H9 (cell line): ENCODE data around the gene NCKAP5. TPM values are rescaled to one million over a fixed set of nuclear protein-coding genes. Genes with fewer than 3 reads are reported as not detected.

Source experiments
- DNase-seq: peaks from one replicate; pipeline ENCODE4 v3.0.0-alpha.2; 2017
- H2AFZ ChIP-seq: one replicate; pipeline ENCODE4 v1.6.1; 2013; ENCODE audit warnings: mild to moderate bottlenecking, low read length, control low read depth, moderate library complexity
- H2AK5ac ChIP-seq: 2 replicates; pipeline ENCODE4 v1.6.1; 2013; ENCODE audit warnings: low read length, control low read depth, mixed read lengths; ENCODE audit not compliant: insufficient read length
- H2BK120ac ChIP-seq: one replicate; pipeline ENCODE4 v1.6.1; 2013; ENCODE audit warnings: low read depth, mild to moderate bottlenecking, low read length, control low read depth, inconsistent platforms; ENCODE audit not compliant: poor library complexity, severe bottlenecking
- H2BK12ac ChIP-seq: 2 replicates; pipeline ENCODE4 v1.6.1; 2013; ENCODE audit warnings: low read length, control low read depth, mixed read lengths, low read depth; ENCODE audit not compliant: insufficient read length
- H2BK15ac ChIP-seq: 2 replicates; pipeline ENCODE4 v1.6.1; 2013; ENCODE audit warnings: low read depth, low read length, control low read depth
- H2BK20ac ChIP-seq: one replicate; pipeline ENCODE4 v1.6.1; 2013; ENCODE audit warnings: low read depth, mild to moderate bottlenecking, low read length, control low read depth, inconsistent platforms; ENCODE audit not compliant: poor library complexity, severe bottlenecking
- H2BK5ac ChIP-seq: 2 replicates; pipeline ENCODE4 v1.6.1; 2013; ENCODE audit warnings: low read length, control low read depth, mixed read lengths; ENCODE audit not compliant: insufficient read length
- H3K14ac ChIP-seq: 2 replicates; pipeline ENCODE4 v1.6.1; 2013; ENCODE audit warnings: low read length, control low read depth; ENCODE audit not compliant: insufficient read depth
- H3K18ac ChIP-seq: 2 replicates; pipeline ENCODE4 v1.6.1; 2013; ENCODE audit warnings: low read depth, mild to moderate bottlenecking, mixed read lengths, low read length, control low read depth; ENCODE audit not compliant: insufficient read length
- H3K23ac ChIP-seq: 2 replicates; pipeline ENCODE4 v1.6.1; 2013; ENCODE audit warnings: low read length, control low read depth, mixed read lengths, low read depth; ENCODE audit not compliant: insufficient read length
- H3K23me2 ChIP-seq: 2 replicates; pipeline ENCODE4 v1.6.1; 2013; ENCODE audit warnings: low read depth, mild to moderate bottlenecking, mixed read lengths, low read length, control low read depth; ENCODE audit not compliant: insufficient read length, poor library complexity, severe bottlenecking
- H3K27ac ChIP-seq: 2 replicates; pipeline ENCODE4 v1.5.1; 2013; ENCODE audit warnings: low read length, control low read depth, mixed read lengths, low read depth; ENCODE audit not compliant: insufficient read length
- H3K27me3 ChIP-seq: 2 replicates; pipeline ENCODE4 v1.6.1; 2013; ENCODE audit warnings: low read length, control low read depth, inconsistent platforms; ENCODE audit not compliant: insufficient read depth
- H3K4ac ChIP-seq: 2 replicates; pipeline ENCODE4 v1.6.1; 2013; ENCODE audit warnings: low read depth, mild to moderate bottlenecking, control low read depth, inconsistent platforms, low read length, moderate library complexity
- H3K4me1 ChIP-seq: 2 replicates; pipeline ENCODE4 v1.6.1; 2013; ENCODE audit warnings: low read length, control low read depth, inconsistent platforms; ENCODE audit not compliant: insufficient read depth
- H3K4me2 ChIP-seq: 2 replicates; pipeline ENCODE4 v1.6.1; 2013; ENCODE audit warnings: low read length, control low read depth, mixed read lengths; ENCODE audit not compliant: insufficient read length, insufficient read depth
- H3K56ac ChIP-seq: 2 replicates; pipeline ENCODE4 v1.6.1; 2013; ENCODE audit warnings: low read depth, mild to moderate bottlenecking, mixed read lengths, low read length, control low read depth; ENCODE audit not compliant: insufficient read length
- H3K79me1 ChIP-seq: 2 replicates; pipeline ENCODE4 v1.6.1; 2013; ENCODE audit warnings: low read depth, mild to moderate bottlenecking, moderate library complexity, low read length, control low read depth, inconsistent platforms; ENCODE audit not compliant: insufficient read depth, poor library complexity, severe bottlenecking
- H3K79me2 ChIP-seq: 2 replicates; pipeline ENCODE4 v1.6.1; 2013; ENCODE audit warnings: low read length, control low read depth, inconsistent platforms; ENCODE audit not compliant: insufficient read depth
- H3K9ac ChIP-seq: 2 replicates; pipeline ENCODE4 v1.6.1; 2013; ENCODE audit warnings: low read length, control low read depth, mixed read lengths; ENCODE audit not compliant: insufficient read length; ENCODE audit errors: extremely low read depth
- H3K9me3 ChIP-seq: one replicate; pipeline ENCODE4 v1.6.1; 2013; ENCODE audit warnings: low read depth, low read length, inconsistent platforms; ENCODE audit not compliant: control insufficient read depth
- H3T11ph ChIP-seq: one replicate; pipeline ENCODE4 v1.6.1; 2013; ENCODE audit warnings: mild to moderate bottlenecking, low read length, control low read depth, inconsistent platforms
- H4K20me1 ChIP-seq: one replicate; pipeline ENCODE4 v1.6.1; 2013; ENCODE audit not compliant: control insufficient read depth, insufficient read length, insufficient read depth
- H4K5ac ChIP-seq: 2 replicates; pipeline ENCODE4 v1.6.1; 2013; ENCODE audit warnings: low read depth, mild to moderate bottlenecking, mixed read lengths, low read length, control low read depth; ENCODE audit not compliant: insufficient read length
- H4K8ac ChIP-seq: replicated peaks from 2 replicates; pipeline ENCODE4 v1.6.1; 2013; ENCODE audit warnings: low read length, control low read depth, mixed read lengths, low read depth; ENCODE audit not compliant: insufficient read length
- H4K91ac ChIP-seq: 2 replicates; pipeline ENCODE4 v1.6.1; 2013; ENCODE audit warnings: low read depth, mild to moderate bottlenecking, moderate library complexity, mixed read lengths, low read length, control low read depth; ENCODE audit not compliant: insufficient read length
- H3K27ac Mint-ChIP-seq, 3 experiments: 2 replicates in 2 of 3; 3 replicates in 1 of 3; pipeline ENCODE4 v1.8.0; 2020 to 2021; ENCODE audit warnings: mixed read lengths in 3 of 3, mild to moderate bottlenecking in 1 of 3, moderate library complexity in 1 of 3
- H3K27me3 Mint-ChIP-seq: 2 replicates; pipeline ENCODE4 v1.8.0; 2021; ENCODE audit warnings: low read depth, mild to moderate bottlenecking, moderate library complexity, mixed read lengths
- H3K36me3 Mint-ChIP-seq, 3 experiments: 2 replicates in 2 of 3; 3 replicates in 1 of 3; pipeline ENCODE4 v1.8.0; 2020 to 2021; ENCODE audit warnings: low read depth in 3 of 3, mixed read lengths in 3 of 3; ENCODE audit not compliant: insufficient read depth in 1 of 3
- H3K4me1 Mint-ChIP-seq, 2 experiments: 2 replicates each; pipeline ENCODE4 v1.8.0; 2020; ENCODE audit warnings: mixed read lengths in 2 of 2
- H3K4me3 Mint-ChIP-seq, 2 experiments: 2 replicates in 1 of 2; 3 replicates in 1 of 2; pipeline ENCODE4 v1.8.0; 2020 to 2021; ENCODE audit warnings: mild to moderate bottlenecking in 2 of 2, mixed read lengths in 2 of 2, moderate library complexity in 1 of 2
- H3K9me3 Mint-ChIP-seq, 2 experiments: 2 replicates in 1 of 2; 3 replicates in 1 of 2; pipeline ENCODE4 v1.8.0; 2020; ENCODE audit warnings: mild to moderate bottlenecking in 2 of 2, mixed read lengths in 2 of 2, moderate library complexity in 1 of 2
- CTCF ChIP-seq: fragments of 200-600 bp; sonication (generic); conservative IDR thresholded peaks from 3 replicates; pipeline ENCODE4 v1.8.0; 2021; ENCODE audit warnings: antibody characterized with exemption, mild to moderate bottlenecking
- WGBS: extraction: QIAGEN DNeasy Blood & Tissue Kit; methylation state at CpG from one replicate; pipeline ENCODE4 v1.1.7; 2013; ENCODE audit warnings: missing lambda C conversion rate, low lambda C conversion rate, mixed read lengths; ENCODE audit not compliant: insufficient read length; ENCODE audit errors: extremely low coverage; 5-methylcytosine and 5-hydroxymethylcytosine counted together
- total RNA-seq: library from RNA; stranded (reverse); gene quantifications from 2 replicates; pipeline ENCODE4 v1.2.1, GENCODE V29; 2021

Gene NCKAP5
- total RNA-seq, 1 experiment from 2014 or later, result 0.26 TPM

DNA sequence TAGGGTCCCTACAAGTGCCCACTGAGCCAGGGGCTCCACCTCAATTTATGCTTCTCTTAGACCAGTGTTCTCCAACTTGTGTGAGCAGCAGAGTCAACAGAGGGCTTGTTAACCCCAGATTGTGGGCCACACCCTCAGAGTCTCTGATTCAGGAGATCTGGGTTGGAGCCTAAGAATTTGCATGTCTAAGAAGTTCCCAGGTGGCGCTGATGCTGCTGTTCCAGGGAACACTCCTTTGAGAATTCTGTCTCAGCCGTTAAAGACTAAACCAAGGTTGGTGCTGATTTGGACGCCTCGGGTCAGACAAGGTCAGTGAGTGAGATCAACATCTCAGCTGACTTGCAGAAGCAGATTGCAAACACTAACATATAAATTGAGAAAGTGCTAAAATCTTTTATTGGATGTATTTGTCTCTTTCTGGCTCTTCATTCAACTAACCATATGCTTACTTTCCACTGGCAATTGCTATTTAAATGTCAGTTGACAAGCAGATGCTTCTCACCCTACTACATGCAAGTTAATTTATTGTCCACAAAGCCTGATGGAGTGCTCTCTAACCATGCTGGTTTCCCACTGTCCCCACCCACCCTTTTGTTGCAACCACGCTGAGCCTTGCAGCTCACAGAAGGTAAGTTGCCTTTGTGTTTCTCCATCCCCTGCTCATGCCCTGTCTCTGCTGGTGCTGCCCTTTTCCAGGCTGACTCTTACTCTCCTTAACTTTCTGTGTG is 929.8 kb downstream of the NCKAP5 start:
- Histone ChIP-seq H2BK120ac (no peak overlapping the region), H3K56ac (no peak overlapping the region), H2BK15ac (no peak overlapping the region), H3K27ac (no peak overlapping the region), H3K4ac (no peak overlapping the region), H3K23me2 (no peaks in the 10 kb centered on the region), H3T11ph (no peak overlapping the region), H3K18ac (no peak overlapping the region), H2AK5ac (no peak overlapping the region), H3K79me2 (no peaks in the 10 kb centered on the region), H3K14ac (no peak overlapping the region), H3K4me2 (no peak overlapping the region), H3K4me1 (no peaks in the 10 kb centered on the region), H4K91ac (no peak overlapping the region), H4K8ac (no peak overlapping the region), H4K20me1 (no peaks in the 10 kb centered on the region), H4K5ac (no peak overlapping the region), H2BK5ac (no peak overlapping the region), H3K23ac (no peak overlapping the region), H2BK12ac (no peak overlapping the region), H3K9ac (no peak overlapping the region), H2AFZ (no peak overlapping the region), H3K27me3 (no peaks in the 10 kb centered on the region), H3K79me1 (no peaks in the 10 kb centered on the region), H3K9me3 (no peaks in the 10 kb centered on the region), H2BK20ac (no peak overlapping the region)
- Mint-ChIP-seq H3K4me3 (no peak overlapping the region), H3K27me3 (no peaks in the 10 kb centered on the region), H3K27ac (peak overlapping the region in 1 of 3 experiments; percentile 70; a peak in 1 of 7 replicates), H3K36me3 (no peaks in the 10 kb centered on the region; a peak in 1 of 7 replicates), H3K9me3 (peaks cover 0 to 3% of the 10 kb centered on the region in 2 experiments; a peak in 2 of 5 replicates), H3K4me1 (peaks cover 13 to 16% of the 10 kb centered on the region in 2 experiments)
- no peak for DNase-seq
- WGBS, result no CpG with 5 or more reads among the region's 5 CpGs
- no peak for TF ChIP-seq CTCF
